Right forelimb (tissue), 1 donor: ENCODE results near the gene KLHL36.
"Not testable (repeated sequence)": the region's sequence is repeated elsewhere in the genome, so short reads cannot be mapped to it uniquely, and the experiment has no call there.

ENCODE experiments used
- DNase-seq: peaks from one replicate; pipeline ENCODE4 v3.0.0-alpha.2; 2018

The KLHL36 gene

GRCh38 chr16:84673561-84673960, 25.2 kb downstream of the KLHL36 start:
- no peak for DNase-seq

- no peak for DNase-seq
Measured at GRCh38 chr16:84675423-84675822, 27.1 kb downstream of the KLHL36 start.

GRCh38 chr16:84675884-84676283, 27.6 kb downstream of the KLHL36 start:
- DNase-seq, result no peak

GRCh38 chr16:84677017-84677803, 28.9 kb downstream of the KLHL36 start:
- no peak for DNase-seq

GRCh38 chr16:84677849-84678248, 29.5 kb downstream of the KLHL36 start:
- no peak for DNase-seq

- DNase-seq, result no peak
Measured at GRCh38 chr16:84678541-84678940, 30.2 kb downstream of the KLHL36 start.

- DNase-seq, result no peak
Measured at GRCh38 chr16:84680165-84680842, 32.0 kb downstream of the KLHL36 start.

- DNase-seq, result no peak
Measured at GRCh38 chr16:84680843-84681629, 32.7 kb downstream of the KLHL36 start.

GRCh38 chr16:84683691-84684591, 35.6 kb downstream of the KLHL36 start:
- DNase-seq, result no peak

- DNase-seq, result no peak
Measured at GRCh38 chr16:84684592-84684965, 36.3 kb downstream of the KLHL36 start.

GRCh38 chr16:84685210-84685609, 36.9 kb downstream of the KLHL36 start:
- DNase-seq, result no peak

GRCh38 chr16:84686707-84687298, 38.5 kb downstream of the KLHL36 start:
- DNase-seq, result no peak

GRCh38 chr16:84687715-84688114, 39.4 kb downstream of the KLHL36 start:
- DNase-seq, result no peak

- not testable (repeated sequence) for DNase-seq
Measured at GRCh38 chr16:84688163-84688562, 39.9 kb downstream of the KLHL36 start.

GRCh38 chr16:84689111-84689510, 40.8 kb downstream of the KLHL36 start:
- DNase-seq, result no peak

- DNase-seq, result no peak
Measured at GRCh38 chr16:84690088-84690819, 41.9 kb downstream of the KLHL36 start.

- DNase-seq, result no peak
Measured at GRCh38 chr16:84692451-84693214, 44.3 kb downstream of the KLHL36 start.

- not testable (repeated sequence) for DNase-seq
Measured at GRCh38 chr16:84693869-84694268, 45.6 kb downstream of the KLHL36 start.

GRCh38 chr16:84694980-84695379, 46.7 kb downstream of the KLHL36 start:
- DNase-seq, result no peak

- no peak for DNase-seq
Measured at GRCh38 chr16:84699147-84699711, 50.9 kb downstream of the KLHL36 start.
